Iris pigment epithelial cell (primary cell): Measurements from ENCODE around the gene KRT3.
"Not testable (repeated sequence)": the region's sequence is repeated elsewhere in the genome, so short reads cannot be mapped to it uniquely, and the experiment has no call there.

Experiments used
- DNase-seq: peaks from one replicate; pipeline ENCODE4 v3.0.0-alpha.2; 2011; ENCODE audit warnings: low read depth

The KRT3 gene

DNA sequence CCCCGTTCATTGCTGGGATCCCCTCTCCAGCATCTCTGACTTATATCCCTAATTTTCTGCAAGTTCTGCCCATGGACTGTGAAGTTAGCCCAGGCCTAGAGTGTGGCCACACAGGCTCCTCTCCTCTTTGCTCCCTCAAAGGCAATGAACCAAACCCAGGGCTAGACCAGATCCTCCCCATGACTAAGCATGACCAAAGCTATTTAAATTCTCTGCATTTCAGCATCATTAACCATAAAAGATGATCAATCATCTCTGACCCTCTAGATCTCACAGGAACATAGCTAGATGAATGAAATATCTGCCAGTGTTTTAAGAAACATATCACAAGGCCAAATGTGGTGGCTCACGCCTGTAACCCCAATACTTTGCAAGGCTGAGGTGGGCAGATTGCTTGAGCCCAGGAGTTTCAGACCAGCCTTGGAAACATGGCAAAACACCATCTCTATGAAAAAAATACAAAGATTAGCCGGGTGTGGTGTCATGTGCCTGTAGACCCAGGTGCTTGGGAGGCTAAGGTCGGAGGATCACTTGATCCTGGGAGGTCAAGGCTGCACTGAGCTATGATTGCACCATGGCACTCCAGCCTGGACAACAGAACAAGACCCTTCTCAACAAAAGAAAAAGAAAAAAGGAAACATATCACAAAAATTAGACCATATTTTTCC lies 2.2 kb upstream of the KRT3 start:
- DNase-seq: no peak

- no peak for DNase-seq
Measured at GRCh38 chr12:52797529-52797894, 1.6 kb upstream of the KRT3 start.

DNA sequence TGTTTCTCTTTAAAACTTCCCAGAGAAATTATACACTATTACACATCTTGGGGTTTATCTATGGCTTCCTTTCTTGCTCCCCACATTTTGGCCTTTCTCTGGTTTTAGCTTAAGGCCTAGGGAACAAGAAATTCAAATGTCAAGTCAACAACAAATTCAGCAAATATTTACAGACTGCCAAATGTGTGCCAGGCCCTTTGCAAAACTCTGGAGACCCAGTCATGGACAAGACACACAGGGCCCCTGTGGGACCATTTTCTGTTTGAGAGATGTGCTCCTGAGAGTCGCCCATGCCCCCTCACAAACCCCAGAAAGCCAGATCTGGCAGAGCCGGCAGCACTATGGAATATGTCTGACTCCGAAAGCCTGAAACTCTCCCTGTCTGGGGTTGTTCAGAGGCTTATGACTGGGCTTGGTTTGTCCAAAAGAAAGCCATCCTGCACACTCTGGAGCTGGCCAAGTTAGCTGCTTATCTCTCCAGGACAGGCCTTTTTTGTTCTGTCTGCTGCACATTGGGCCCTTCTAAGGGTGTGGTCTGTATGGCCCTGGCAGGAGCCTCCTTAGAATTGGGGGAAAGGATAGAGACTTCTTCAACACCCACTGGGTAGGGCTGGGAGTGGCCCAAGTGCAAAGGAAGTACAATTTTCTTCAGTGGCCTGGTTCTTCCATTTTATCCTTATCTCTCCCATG lies 1.1 kb upstream of the KRT3 start:
- DNase-seq: no peak

- no peak for DNase-seq
Measured at GRCh38 chr12:52796429-52796794, 495 bp upstream of the KRT3 start.

GRCh38 chr12:52795332-52795674 lies 614 bp downstream of the KRT3 start:
- DNase-seq: not testable (repeated sequence)

GRCh38 chr12:52794479-52795331 lies 1.2 kb downstream of the KRT3 start:
- DNase-seq: no peak

- DNase-seq: no peak
Measured at GRCh38 chr12:52792185-52793029, 3.5 kb downstream of the KRT3 start.

DNA sequence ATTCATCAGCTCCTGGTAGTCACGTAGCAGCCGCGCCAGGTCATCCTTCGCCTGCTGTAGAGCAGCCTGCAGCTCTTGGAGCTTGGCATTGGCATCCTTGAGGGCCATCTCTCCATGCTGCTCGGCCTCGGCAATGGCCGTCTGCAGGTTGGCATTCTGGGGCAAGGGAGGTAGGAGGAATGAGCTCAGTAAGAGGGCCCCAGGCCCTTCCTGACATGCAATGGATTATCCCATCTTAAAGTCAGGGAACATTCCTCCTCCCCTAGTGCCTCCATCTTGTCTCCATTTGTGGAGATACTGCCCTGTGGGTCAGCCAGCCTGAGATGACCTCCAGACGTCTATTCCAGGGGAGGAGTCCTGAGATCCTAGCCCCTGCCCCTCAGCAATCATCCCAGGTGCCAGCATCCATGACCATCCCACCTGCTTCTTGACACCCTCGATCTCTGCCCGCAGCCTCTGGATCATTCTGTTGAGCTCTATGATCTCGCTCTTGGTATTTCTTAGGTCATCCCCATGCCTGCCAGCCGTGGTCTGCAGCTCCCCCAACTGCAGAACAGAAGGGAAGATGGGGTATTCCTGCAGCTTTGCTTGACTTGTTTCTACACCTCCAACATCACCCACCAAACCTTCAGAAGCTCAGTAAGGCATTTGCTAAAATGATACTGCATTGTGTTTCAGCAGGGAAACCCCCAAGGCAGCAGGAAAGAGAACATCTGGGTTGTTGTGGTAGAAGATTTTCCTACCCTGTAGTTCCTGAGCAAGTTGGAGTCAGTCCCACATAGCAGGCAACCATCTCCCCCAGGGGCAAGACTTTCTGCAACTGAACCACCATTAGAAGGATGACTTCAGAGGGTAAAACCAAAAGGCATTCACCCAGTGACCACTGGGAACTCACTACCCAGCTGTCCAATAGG lies 4.4 kb downstream of the KRT3 start:
- DNase-seq: no peak

- DNase-seq: no peak
Measured at GRCh38 chr12:52790427-52791270, 5.3 kb downstream of the KRT3 start.

- DNase-seq: no peak
Measured at GRCh38 chr12:52789637-52790426, 6.1 kb downstream of the KRT3 start.

DNA sequence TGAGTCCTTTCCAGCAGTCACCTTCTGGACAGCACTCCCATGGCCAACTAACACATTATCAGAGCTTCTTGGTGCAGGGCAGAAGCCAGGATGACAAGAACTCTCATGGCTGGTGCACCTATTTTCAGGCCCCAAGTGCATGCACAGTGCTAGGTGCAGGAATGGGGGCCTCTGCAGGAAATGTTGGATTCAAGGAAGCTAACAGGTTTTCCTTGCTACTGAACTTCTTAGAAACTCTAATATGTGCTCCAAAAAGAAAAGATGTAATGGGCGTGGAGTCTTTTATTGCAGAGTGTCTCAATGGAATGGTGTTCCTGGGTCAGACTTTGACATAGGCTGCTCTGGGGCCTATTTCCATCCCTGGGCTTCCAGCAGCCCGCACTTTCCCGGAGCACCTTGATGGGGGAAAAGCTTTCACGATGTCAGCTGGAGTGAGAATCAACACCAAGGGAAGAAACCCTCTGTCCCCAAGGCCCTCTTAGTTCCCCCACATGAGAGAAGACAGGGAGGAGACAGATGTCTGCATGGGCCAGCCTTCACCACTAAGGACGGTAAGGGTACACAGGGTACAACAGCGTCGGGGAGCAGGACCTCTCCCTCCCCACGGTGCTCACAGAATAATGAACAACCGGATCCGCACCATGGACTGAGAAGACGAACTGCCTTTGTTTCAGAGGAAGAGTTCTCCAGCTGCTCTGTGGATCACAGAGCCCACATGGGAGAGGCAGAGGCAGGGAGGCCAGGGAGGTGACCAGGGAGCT lies 6.9 kb downstream of the KRT3 start:
- no peak for DNase-seq

GRCh38 chr12:52788192-52788875 lies 7.6 kb downstream of the KRT3 start:
- DNase-seq: no peak

DNA sequence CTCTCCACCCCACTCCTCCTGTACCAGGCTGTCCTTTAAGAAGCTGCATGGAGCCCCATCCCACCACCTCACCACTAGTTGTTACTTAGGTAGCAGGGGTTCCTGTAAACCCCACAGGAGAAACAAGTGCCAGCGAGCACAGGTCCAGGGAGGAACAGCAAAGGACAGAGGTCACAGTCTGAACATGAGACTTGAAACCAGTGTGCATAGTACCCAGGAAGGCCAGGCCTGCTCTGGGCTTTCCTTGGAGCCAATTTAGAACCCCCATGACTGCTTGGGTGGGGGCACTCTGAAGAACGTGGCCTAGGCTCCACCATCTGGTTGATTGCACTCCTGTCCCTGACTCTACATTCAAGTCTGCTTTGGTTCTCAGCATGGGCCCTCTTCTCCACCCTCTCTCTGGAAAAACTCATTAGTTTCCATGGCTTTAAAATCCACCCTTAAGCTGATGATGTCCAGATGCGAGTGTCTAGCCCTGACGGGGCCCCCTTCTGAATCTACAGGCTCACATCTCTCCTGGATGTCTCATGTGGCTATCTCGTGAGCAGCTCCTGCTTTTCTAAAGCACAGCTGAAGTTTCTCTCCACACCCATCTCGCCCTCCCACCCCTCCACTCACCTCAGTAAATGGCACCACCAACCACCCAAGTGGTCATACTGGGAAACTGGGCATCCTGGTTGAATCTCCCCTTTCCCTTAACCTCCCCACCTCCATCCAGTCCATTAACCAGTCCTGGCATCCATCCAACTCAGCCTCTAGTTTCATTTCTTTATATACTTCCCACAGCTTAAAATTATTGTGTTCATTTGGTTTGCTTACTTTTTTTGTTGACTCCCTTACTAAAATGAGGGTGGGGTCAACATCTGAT lies 8.4 kb downstream of the KRT3 start:
- no peak for DNase-seq

DNA sequence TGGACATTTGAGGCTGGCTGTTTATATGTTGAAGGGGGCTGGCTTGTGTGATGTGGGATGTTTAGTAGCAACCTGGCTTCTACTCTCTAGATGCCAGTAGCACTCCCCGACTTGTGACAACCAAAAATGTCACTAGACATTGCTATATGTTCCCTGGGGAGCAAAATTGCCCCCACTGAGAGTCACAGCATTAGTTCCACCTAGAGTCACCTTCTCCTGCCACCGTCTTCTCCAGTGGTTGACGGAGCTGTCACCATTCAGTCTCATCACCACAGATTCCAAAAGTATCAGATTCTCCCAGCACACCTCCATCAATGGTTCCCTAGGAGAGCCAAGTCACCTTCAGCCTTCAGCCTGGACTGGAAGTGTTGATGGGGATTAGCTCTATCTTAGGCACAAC lies 11.0 kb downstream of the KRT3 start:
- DNase-seq: no peak

GRCh38 chr12:52783563-52784316 lies 12.2 kb downstream of the KRT3 start:
- no peak for DNase-seq

DNA sequence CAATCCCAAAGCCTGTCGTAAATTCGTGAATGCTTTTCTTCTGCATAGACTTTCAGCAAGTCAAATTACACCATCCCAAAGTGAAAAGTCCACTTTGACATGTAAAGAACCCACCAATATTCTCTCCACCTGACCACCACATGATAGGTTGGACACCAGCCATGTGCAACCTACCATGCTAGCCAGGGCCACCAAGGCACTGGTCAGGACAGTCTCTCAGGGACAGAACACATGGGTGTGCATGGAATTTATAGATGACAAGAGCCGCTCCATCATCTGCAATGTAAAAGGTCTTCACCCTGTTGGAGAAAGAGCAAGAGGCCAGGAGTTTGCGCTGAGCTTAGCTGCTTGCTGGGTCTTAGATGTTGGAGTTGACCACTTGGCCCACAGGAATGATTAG lies 13.4 kb downstream of the KRT3 start:
- no peak for DNase-seq
